Brain pericyte (primary cell): ENCODE results near the gene ITPKB.
"Not testable (repeated sequence)": the region's sequence is repeated elsewhere in the genome, so short reads cannot be mapped to it uniquely, and the experiment has no call there.

ENCODE experiments used
- DNase-seq: peaks from one replicate; pipeline ENCODE4 v3.0.0-alpha.2; 2012; ENCODE audit warnings: low read depth, low spot score

The ITPKB gene

GRCh38 chr1:226603022-226603857, 135.8 kb downstream of the ITPKB start:
- no peak for DNase-seq

- DNase-seq: no peak
These were observed 136.7 kb downstream of the ITPKB start for GRCh38 chr1:226602186-226603021.

GRCh38 chr1:226601456-226601855, 137.6 kb downstream of the ITPKB start:
- no peak for DNase-seq

- DNase-seq: no peak
These were observed 138.8 kb downstream of the ITPKB start for GRCh38 chr1:226600254-226600653.

- DNase-seq: no peak
These were observed 139.3 kb downstream of the ITPKB start for GRCh38 chr1:226599636-226600238.

- not testable (repeated sequence) for DNase-seq
These were observed 140.1 kb downstream of the ITPKB start for GRCh38 chr1:226598955-226599354.

- no peak for DNase-seq
These were observed 140.6 kb downstream of the ITPKB start for GRCh38 chr1:226598455-226598849.

- no peak for DNase-seq
These were observed 141.2 kb downstream of the ITPKB start for GRCh38 chr1:226597616-226598454.

GRCh38 chr1:226596531-226597165, 142.4 kb downstream of the ITPKB start:
- no peak for DNase-seq

GRCh38 chr1:226593541-226593940, 145.5 kb downstream of the ITPKB start:
- DNase-seq: no peak

- DNase-seq: no peak
These were observed 148.5 kb downstream of the ITPKB start for GRCh38 chr1:226590614-226591013.

GRCh38 chr1:226589008-226589733, 149.9 kb downstream of the ITPKB start:
- no peak for DNase-seq

GRCh38 chr1:226588484-226588883, 150.6 kb downstream of the ITPKB start:
- no peak for DNase-seq

- no peak for DNase-seq
These were observed 152.2 kb downstream of the ITPKB start for GRCh38 chr1:226586650-226587422.

GRCh38 chr1:226586116-226586515, 153.0 kb downstream of the ITPKB start:
- DNase-seq: no peak

- no peak for DNase-seq
These were observed 154.9 kb downstream of the ITPKB start for GRCh38 chr1:226584164-226584563.

GRCh38 chr1:226582966-226583365, 156.1 kb downstream of the ITPKB start:
- no peak for DNase-seq
